ENCODE results near the gene CHRNA3.

GRCh38 chr15:78618064-78618463 is 2.7 kb downstream of the CHRNA3 start:
- TF ChIP-seq ZFHX2 (tag by site-specific recombination; conservative IDR thresholded peaks at IDR 0.05) (no peak), CTCF (tag by site-specific recombination; IDR thresholded peaks at IDR 0.05) (no peak), ZNF155 (tag by site-specific recombination; IDR thresholded peaks at IDR 0.05) (no peak), PBX3 (CRISPR knock-in tag; IDR thresholded peaks at IDR 0.05) (no peak), KLF16 (tag by site-specific recombination; IDR thresholded peaks at IDR 0.05) (no peak)
